ENCODE results near the gene TOP2A. TPM values are rescaled to one million over a fixed set of nuclear protein-coding genes. Genes with fewer than 3 reads are reported as not detected.

Gene TOP2A
- total and polyA plus RNA-seq, 9 of the 15 experiments (the other 6 are each of a cell fraction or from before 2014, with no cell fraction given) = 133 to 347 (median 259) TPM

- Histone ChIP-seq H3K9me1 (ENCODE audit: control insufficient read depth, insufficient read depth, low read length) (no peaks in the 10 kb centered on the region), H3K36me3 (ENCODE audit: control insufficient read depth, insufficient read depth, low read length) (peaks cover 39% of the 10 kb centered on the region; the same call in 2 of the 3 replicates), H3K4me3 (peak overlapping the region; percentile 35), H3K4me1 (replicated peaks in 1 of 2; ENCODE audit: control insufficient read depth in 2 of 2, insufficient read depth in 2 of 2, low read length in 2 of 2) (peaks cover 50 to 71% of the 10 kb centered on the region in 2 experiments), H3K9ac (ENCODE audit: insufficient read depth in 1 of 2, low read depth in 2 of 2, low read length in 2 of 2) (peak overlapping the region; percentile 42 to 85), H2AFZ (ENCODE audit: low read depth, low read length) (peak overlapping the region; percentile 46), H3K79me2 (ENCODE audit: control insufficient read depth, insufficient read depth, low read length) (peaks cover 68% of the 10 kb centered on the region), H3K4me2 (ENCODE audit: insufficient read depth, low read length) (peak overlapping the region; percentile 62), H4K20me1 (replicated peaks; ENCODE audit: control insufficient read depth, insufficient read depth, low read length) (0 out of 2 replicates have a peak, but pooled peaks cover 3% of the 10 kb centered on the region), H3K27ac (ENCODE audit: extremely low read depth, low read depth, low read length) (peak overlapping the region; percentile 53), H3K9me3 (replicated peaks; ENCODE audit: control insufficient read depth, insufficient read depth, low read depth, low read length) (no peaks in the 10 kb centered on the region), H3K27me3 (ENCODE audit: control insufficient read depth in 2 of 2, insufficient read depth in 2 of 2, low read length in 2 of 2) (no peaks in the 10 kb centered on the region)
- DNase-seq (ENCODE audit: extremely low read depth in 1 of 4, low spot score in 3 of 4) (peak; percentile 78 to 84 (median 81)), FAIRE-seq (peak; percentile 73), ATAC-seq (peak; percentile 73)
- 5% methylated on average over 30 of the region's 45 CpGs for WGBS (ENCODE audit: insufficient coverage, low coverage, missing lambda C conversion rate)
- intact Hi-C loops (cut with micrococcal nuclease) = no loop called here
- BruUV-seq (replicated peaks) = no TSS peak
- in situ Hi-C loops (cut with MboI) = no loop called here
- ChIA-PET CTCF (ENCODE audit: low intra/inter-chr PET ratio) (interaction anchor here (0.7 to 1.1 kb wide), 2 partner anchors 9 to 42 kb away, joined by 3 read pairs; no protein-coding TSS in a partner anchor), POLR2A (interaction anchor here (0.5 to 1.4 kb wide), 9 partner anchors 13 to 275 kb away, joined by 3 to 5 read pairs (median 3); no protein-coding TSS in a partner anchor)
- no peak for TF ChIP-seq ZNF655 (CRISPR knock-in tag; IDR thresholded peaks at IDR 0.05)
- TF ChIP-seq ZNF76 (CRISPR knock-in tag; IDR thresholded peaks at IDR 0.05; ENCODE audit: borderline replicate concordance) = no peak
- no peak for TF ChIP-seq E2F8 (IDR thresholded peaks at IDR 0.05; ENCODE audit: low read depth, partially characterized antibody)
- TF ChIP-seq C11orf30 (IDR thresholded peaks at IDR 0.05; ENCODE audit: low read depth) = no peak
- TF ChIP-seq POLR2G (IDR thresholded peaks at IDR 0.05; ENCODE audit: low read depth, low read length) = peak; percentile 76
- no peak for TF ChIP-seq ZNF12 (CRISPR knock-in tag; IDR thresholded peaks at IDR 0.05)
- TF ChIP-seq NCOA4 (IDR thresholded peaks at IDR 0.05; ENCODE audit: partially characterized antibody) = no peak
- TF ChIP-seq MAZ (CRISPR knock-in tag; conservative IDR thresholded peaks at IDR 0.05 in 1 of 2, IDR thresholded peaks at IDR 0.05 in 1 of 2) = peak in 1 of 2 experiments; percentile 11; a peak in 1 of 4 replicates
- TF ChIP-seq ZKSCAN1 (IDR thresholded peaks at IDR 0.05; ENCODE audit: low read depth, low read length) = no peak
- TF ChIP-seq CXXC5 (CRISPR knock-in tag; IDR thresholded peaks at IDR 0.05) = peak; percentile 83
- no peak for TF ChIP-seq IRF2 (CRISPR knock-in tag; IDR thresholded peaks at IDR 0.05)
- no peak for TF ChIP-seq CREB5 (CRISPR knock-in tag; IDR thresholded peaks at IDR 0.05)
- TF ChIP-seq ZBTB5 (IDR thresholded peaks at IDR 0.05) = no peak
Observed at GRCh38 chr17:40345161-40345993, 72.3 kb downstream of the TOP2A start.
